ENCODE data around the gene MPDU1. TPM values are rescaled to one million over a fixed set of nuclear protein-coding genes. Genes with fewer than 3 reads are reported as not detected.

MPDU1 gene
- polyA plus RNA-seq, 1 experiment = 174 TPM

DNA sequence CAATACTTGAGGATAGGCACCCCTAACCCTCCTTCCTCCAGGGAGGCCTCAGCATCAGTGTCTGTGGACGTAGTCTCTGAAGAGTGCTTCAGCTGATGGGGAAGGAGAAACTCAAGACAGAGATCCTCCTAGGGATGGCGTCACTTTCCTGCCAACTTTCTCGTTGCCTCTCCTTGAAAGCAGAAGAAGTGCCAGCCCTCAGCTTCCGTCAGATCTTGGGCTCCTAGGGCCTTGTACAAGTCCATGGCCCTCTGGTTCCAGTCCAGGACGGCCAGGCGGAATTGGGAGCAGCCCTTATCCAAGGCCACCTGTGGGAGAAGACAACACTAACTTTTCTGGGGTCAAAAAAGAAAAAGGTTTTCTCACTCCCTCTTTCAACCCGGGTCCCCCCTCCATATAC is 42.7 kb downstream of the MPDU1 start:
- TF ChIP-seq, protein P1, sequence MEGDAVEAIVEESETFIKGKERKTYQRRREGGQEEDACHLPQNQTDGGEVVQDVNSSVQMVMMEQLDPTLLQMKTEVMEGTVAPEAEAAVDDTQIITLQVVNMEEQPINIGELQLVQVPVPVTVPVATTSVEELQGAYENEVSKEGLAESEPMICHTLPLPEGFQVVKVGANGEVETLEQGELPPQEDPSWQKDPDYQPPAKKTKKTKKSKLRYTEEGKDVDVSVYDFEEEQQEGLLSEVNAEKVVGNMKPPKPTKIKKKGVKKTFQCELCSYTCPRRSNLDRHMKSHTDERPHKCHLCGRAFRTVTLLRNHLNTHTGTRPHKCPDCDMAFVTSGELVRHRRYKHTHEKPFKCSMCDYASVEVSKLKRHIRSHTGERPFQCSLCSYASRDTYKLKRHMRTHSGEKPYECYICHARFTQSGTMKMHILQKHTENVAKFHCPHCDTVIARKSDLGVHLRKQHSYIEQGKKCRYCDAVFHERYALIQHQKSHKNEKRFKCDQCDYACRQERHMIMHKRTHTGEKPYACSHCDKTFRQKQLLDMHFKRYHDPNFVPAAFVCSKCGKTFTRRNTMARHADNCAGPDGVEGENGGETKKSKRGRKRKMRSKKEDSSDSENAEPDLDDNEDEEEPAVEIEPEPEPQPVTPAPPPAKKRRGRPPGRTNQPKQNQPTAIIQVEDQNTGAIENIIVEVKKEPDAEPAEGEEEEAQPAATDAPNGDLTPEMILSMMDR (IDR thresholded peaks at IDR 0.05; ENCODE audit: insufficient read depth, low read depth, low read length) = no peak
- no peak for DNase-seq (ENCODE audit: low read depth)

DNA sequence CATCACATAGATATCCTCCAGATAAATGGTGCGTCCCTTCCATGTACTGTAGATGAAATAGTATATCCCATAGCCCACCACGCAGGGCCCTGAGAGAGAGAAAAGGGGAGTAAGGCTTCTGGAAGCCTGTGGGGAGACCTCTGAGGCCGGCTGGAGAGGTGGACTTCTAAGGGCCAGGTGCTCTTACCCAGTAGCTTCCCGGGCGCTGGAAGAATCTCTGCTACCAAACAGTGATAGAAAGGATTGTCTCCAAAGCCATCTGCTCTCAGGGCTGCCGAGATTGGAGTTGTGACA is 43.3 kb downstream of the MPDU1 start:
- Histone ChIP-seq H3K36me3 (ENCODE audit: control insufficient read depth, insufficient read depth, low read length) (no peaks in the 10 kb centered on the region), H3K27me3 (ENCODE audit: control insufficient read depth, insufficient read depth, low read length) (no peaks in the 10 kb centered on the region), H3K4me3 (ENCODE audit: low read depth, low read length) (peak overlapping the region; percentile 57)
- POLR2A ChIA-PET = no interaction called here
- CTCF ChIA-PET = interaction anchor here (0.7 to 3.1 kb wide), 9 partner anchors 9 to 190 kb away, joined by 3 to 28 read pairs (median 3); partner anchors contain the start of genes FXR2, SENP3, SOX15 and TP53
- no peak for DNase-seq (ENCODE audit: low read depth)
- TF ChIP-seq, protein P1 (IDR thresholded peaks at IDR 0.05; ENCODE audit: insufficient read depth, low read depth, low read length) = no peak

More for the DNA sequence above, 42.7 kb downstream of the MPDU1 start:
- H3K36me3 ChIP-seq (ENCODE audit: control insufficient read depth, insufficient read depth, low read length) = no peaks in the 10 kb centered on the region
- POLR2A ChIA-PET = no interaction called here
- no peak overlapping the region for H3K4me3 ChIP-seq (ENCODE audit: low read depth, low read length)
- CTCF ChIA-PET = interaction anchor here (0.7 to 3.1 kb wide), 5 partner anchors 8 to 61 kb away, joined by 3 to 28 read pairs (median 5); partner anchors contain the start of genes FXR2, SOX15, TP53 and WRAP53
- no peaks in the 10 kb centered on the region for H3K27me3 ChIP-seq (ENCODE audit: control insufficient read depth, insufficient read depth, low read length)

DNA sequence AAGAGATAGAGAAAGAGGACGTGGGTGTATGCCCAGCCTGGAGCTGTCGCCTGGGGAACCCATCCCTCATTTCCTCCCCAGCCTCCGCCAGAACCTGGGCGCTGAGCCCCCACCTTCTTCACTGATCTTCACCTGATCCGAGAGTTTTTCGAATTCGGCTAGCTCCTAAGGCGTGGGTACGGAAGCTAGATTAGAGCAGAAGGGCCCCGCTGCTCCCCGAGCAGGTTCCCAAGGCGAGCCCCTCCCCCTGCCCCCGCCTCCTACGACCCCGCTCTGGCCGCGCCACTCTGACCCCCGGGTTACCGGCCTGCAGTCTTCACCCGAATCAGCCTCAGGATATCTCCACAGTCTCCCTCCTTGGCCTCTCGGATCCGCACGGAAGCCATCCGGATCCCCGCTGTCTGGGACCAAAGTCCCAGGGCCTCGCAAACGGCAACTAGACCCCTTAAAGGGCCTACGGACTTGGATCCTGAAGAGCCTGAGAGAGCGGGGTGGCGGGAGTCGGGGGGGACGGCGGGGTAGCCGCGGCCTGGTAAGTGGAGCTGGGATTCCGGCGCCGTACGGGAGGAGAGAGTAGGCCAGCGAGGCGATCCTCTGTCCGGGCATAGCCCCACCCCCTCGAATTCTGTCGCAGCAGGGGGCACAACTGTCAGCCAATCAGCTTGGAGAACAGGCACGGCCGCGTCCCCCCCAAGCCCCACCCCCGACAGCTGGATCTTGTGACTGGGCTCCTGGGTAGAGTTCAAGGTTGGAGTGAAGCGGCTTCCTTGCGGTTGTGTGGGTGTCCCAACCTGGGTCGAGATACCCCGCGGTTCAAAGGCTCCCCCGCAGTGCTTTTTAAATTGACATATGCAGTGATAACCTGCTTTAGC is 43.8 kb downstream of the MPDU1 start, which contains the start of gene SAT2:
TSS of gene SAT2 (minus strand) at position 572 of the 872 bp plus-strand sequence. CDS start at position 386, 186 bp downstream.
- POLR2A ChIA-PET = interaction anchor here (0.5 kb wide), 1 partner anchor 11 kb away, joined by 3 read pairs; no protein-coding TSS in a partner anchor
- CTCF ChIA-PET = interaction anchor here (0.7 to 3.1 kb wide), 9 partner anchors 9 to 190 kb away, joined by 3 to 28 read pairs (median 3); partner anchors contain the start of genes FXR2, SENP3, SOX15 and TP53

DNA sequence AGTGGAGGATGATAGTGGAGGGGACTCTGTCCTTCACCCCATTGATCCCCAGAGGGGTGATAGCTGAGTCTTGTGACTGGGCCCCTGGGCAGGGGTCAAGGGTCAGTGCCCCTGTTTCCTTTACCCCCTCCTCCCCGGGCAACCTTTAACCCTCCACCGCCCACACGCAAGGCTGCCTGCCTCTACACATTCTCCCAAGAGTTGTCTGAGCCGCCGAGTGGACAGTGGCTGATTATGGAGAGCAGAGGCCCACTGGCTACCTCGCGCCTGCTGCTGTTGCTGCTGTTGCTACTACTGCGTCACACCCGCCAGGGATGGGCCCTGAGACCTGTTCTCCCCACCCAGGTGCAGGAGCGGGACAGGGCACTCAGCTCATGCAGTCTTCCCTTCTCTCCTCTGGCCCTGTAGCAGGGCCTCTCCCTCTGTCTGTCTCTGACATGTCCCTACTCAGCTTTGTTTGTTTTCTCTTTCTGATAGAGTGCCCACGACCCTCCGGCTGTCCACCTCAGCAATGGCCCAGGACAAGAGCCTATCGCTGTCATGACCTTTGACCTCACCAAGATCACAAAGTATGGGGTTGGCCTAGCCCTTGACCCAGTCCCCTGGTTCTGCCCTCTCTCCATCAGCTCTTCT is 46.4 kb downstream of the MPDU1 start, which contains the start of gene SHBG:
TSS of gene SHBG (plus strand) at position 197 of the 633 bp plus-strand sequence. CDS start at position 235, 38 bp downstream.
- ChIA-PET CTCF (interaction anchor here (7.9 kb wide), 1 partner anchor 56 kb away, joined by 91 read pairs; the partner anchor contains the start of genes TP53 and WRAP53), POLR2A (no interaction called here)
- no peak for DNase-seq (ENCODE audit: low read depth)
- TF ChIP-seq, protein P1 (IDR thresholded peaks at IDR 0.05; ENCODE audit: insufficient read depth, low read depth, low read length) = no peak
- Histone ChIP-seq H3K4me3 (ENCODE audit: low read depth, low read length) (no peak within 1 kb of the TSS), H3K36me3 (ENCODE audit: control insufficient read depth, insufficient read depth, low read length) (no peaks in the 10 kb centered on the region), H3K27me3 (ENCODE audit: control insufficient read depth, insufficient read depth, low read length) (no peaks in the 10 kb centered on the region)

More for the DNA sequence above, 43.8 kb downstream of the MPDU1 start, which contains the start of gene SAT2:
- DNase-seq (ENCODE audit: low read depth) = peak; percentile 60
- Histone ChIP-seq H3K4me3 (ENCODE audit: low read depth, low read length) (peak within 1 kb of the TSS; percentile 57), H3K36me3 (ENCODE audit: control insufficient read depth, insufficient read depth, low read length) (no peaks in the 10 kb centered on the region), H3K27me3 (ENCODE audit: control insufficient read depth, insufficient read depth, low read length) (no peaks in the 10 kb centered on the region)
- TF ChIP-seq, protein P1 (IDR thresholded peaks at IDR 0.05; ENCODE audit: insufficient read depth, low read depth, low read length) = no peak
